H1 (cell line): Measurements from ENCODE around the gene ALK. TPM values are rescaled to one million over a fixed set of nuclear protein-coding genes. Genes with fewer than 3 reads are reported as not detected.

Experiments used
- CTCF ChIA-PET: fragments of 300-600 bp; sonication (Branson Sonifier 250); formaldehyde crosslinking; loops from one replicate; lab custom pipeline; 2021; ENCODE audit not compliant: partially characterized antibody; lab: Charles Lee
- POLR2A ChIA-PET: fragments of 300-600 bp; sonication (Branson Sonifier 250); formaldehyde crosslinking; loops from one replicate; lab custom pipeline; 2021; ENCODE audit warnings: inconsistent platforms; ENCODE audit not compliant: partially characterized antibody; lab: Charles Lee
- DNase-seq, 2 experiments: peaks; one replicate each; pipeline versions ENCODE4 v3.0.0 to v3.0.0-alpha.2; 2010 to 2022; ENCODE audit warnings: low spot score in 2 of 2, low read depth in 1 of 2, mixed read lengths in 1 of 2
- FAIRE-seq: peaks from 2 replicates; lab custom pipeline; 2011; peaks lifted over from hg19 to GRCh38; lab: Jason Lieb, UNC
- H2AFZ ChIP-seq: 2 replicates; pipeline ENCODE4 v1.8.1; 2012; ENCODE audit warnings: low read length, inconsistent platforms
- H2AK5ac ChIP-seq: 2 replicates; pipeline ENCODE4 v1.6.1; 2013; ENCODE audit warnings: low read depth, low read length
- H2BK120ac ChIP-seq: replicated peaks from 2 replicates; pipeline ENCODE3; 2013; ENCODE audit warnings: low read depth, low read length, inconsistent platforms
- H2BK12ac ChIP-seq: 2 replicates; pipeline ENCODE4 v1.6.1; 2013; ENCODE audit warnings: low read depth, low read length
- H2BK15ac ChIP-seq: 2 replicates; pipeline ENCODE4 v1.6.1; 2013; ENCODE audit warnings: low read length
- H2BK20ac ChIP-seq: 2 replicates; pipeline ENCODE4 v1.6.1; 2013; ENCODE audit warnings: low read length
- H2BK5ac ChIP-seq: 2 replicates; pipeline ENCODE4 v1.6.1; 2013; ENCODE audit warnings: low read depth, low read length
- H3K14ac ChIP-seq: 2 replicates; pipeline ENCODE4 v1.6.1; 2013; ENCODE audit warnings: inconsistent platforms; ENCODE audit not compliant: insufficient read length
- H3K18ac ChIP-seq: 2 replicates; pipeline ENCODE4 v1.6.1; 2013; ENCODE audit warnings: low read length; ENCODE audit errors: extremely low read depth
- H3K23ac ChIP-seq: 2 replicates; pipeline ENCODE4 v1.6.1; 2013; ENCODE audit warnings: inconsistent platforms; ENCODE audit not compliant: insufficient read length
- H3K23me2 ChIP-seq: 2 replicates; pipeline ENCODE4 v1.6.1; 2013; ENCODE audit warnings: low read depth, low read length
- H3K27ac ChIP-seq: 2 replicates; pipeline ENCODE4 v1.6.1; 2011; ENCODE audit warnings: low read depth, low read length, inconsistent platforms
- H3K27me3 ChIP-seq, 4 experiments: replicated peaks in 1 of 4; 1 replicate in 1 of 4; 2 replicates in 3 of 4; pipeline versions ENCODE4 v1.6.1 to v1.8.1; 2011 to 2013; ENCODE audit warnings: low read length in 3 of 4, mild to moderate bottlenecking in 3 of 4, inconsistent platforms in 2 of 4, mixed read lengths in 2 of 4, moderate library complexity in 1 of 4; ENCODE audit not compliant: control insufficient read depth in 3 of 4, insufficient read depth in 3 of 4; ENCODE audit errors: extremely low read depth in 1 of 4
- H3K36me3 ChIP-seq, 4 experiments: 2 replicates each; pipeline versions ENCODE4 v1.6.1 to v1.8.1; 2011 to 2013; ENCODE audit warnings: mild to moderate bottlenecking in 4 of 4, low read length in 3 of 4, moderate library complexity in 2 of 4, control low read depth in 1 of 4, inconsistent platforms in 1 of 4; ENCODE audit not compliant: insufficient read depth in 4 of 4, control insufficient read depth in 2 of 4
- H3K4ac ChIP-seq: replicated peaks from 2 replicates; pipeline ENCODE3; 2013; ENCODE audit warnings: low read length, low read depth, mixed read lengths, inconsistent platforms; ENCODE audit not compliant: insufficient read length
- H3K4me1 ChIP-seq, 4 experiments: replicated peaks in 1 of 4; 1 replicate in 1 of 4; 2 replicates in 3 of 4; pipeline versions ENCODE4 v1.6.1 to v1.8.1; 2011 to 2013; ENCODE audit warnings: low read length in 3 of 4, inconsistent platforms in 2 of 4, mixed read lengths in 1 of 4; ENCODE audit not compliant: insufficient read depth in 4 of 4, control insufficient read depth in 3 of 4
- H3K4me2 ChIP-seq, 2 experiments: 2 replicates each; pipeline versions ENCODE4 v1.6.1 to v1.8.1; 2011 to 2013; ENCODE audit warnings: low read depth in 2 of 2, low read length in 2 of 2, control low read depth in 1 of 2, inconsistent platforms in 1 of 2, mild to moderate bottlenecking in 1 of 2; ENCODE audit not compliant: insufficient read depth in 1 of 2
- H3K4me3 ChIP-seq, 4 experiments: fragments of 200-600, 300-600 bp in 1 of 4; sonication (generic), shearing (Covaris generic), sonication (Bioruptor Twin) in 1 of 4; 2 replicates each; pipeline versions ENCODE4 v1.5.1 to v1.8.1; 2011 to 2016; ENCODE audit warnings: low read length in 4 of 4, low read depth in 3 of 4, control low read depth in 2 of 4, inconsistent platforms in 2 of 4, mild to moderate bottlenecking in 2 of 4, mixed read lengths in 1 of 4, moderate library complexity in 1 of 4; ENCODE audit not compliant: insufficient read depth in 2 of 4; ENCODE audit errors: extremely low read depth in 1 of 4
- H3K56ac ChIP-seq: replicated peaks from 2 replicates; pipeline ENCODE3; 2013; ENCODE audit warnings: low read depth, mild to moderate bottlenecking, mixed read lengths, low read length, inconsistent platforms; ENCODE audit not compliant: insufficient read length
- H3K79me1 ChIP-seq: 2 replicates; pipeline ENCODE4 v1.6.1; 2013; ENCODE audit warnings: low read depth, low read length, control low read depth
- H3K79me2 ChIP-seq, 2 experiments: 2 replicates each; pipeline versions ENCODE4 v1.6.1 to v1.8.1; 2012 to 2013; ENCODE audit warnings: low read length in 2 of 2, mild to moderate bottlenecking in 2 of 2, inconsistent platforms in 1 of 2; ENCODE audit not compliant: insufficient read depth in 2 of 2, control insufficient read depth in 1 of 2
- H3K9ac ChIP-seq, 4 experiments: replicated peaks in 1 of 4; 1 replicate in 1 of 4; 2 replicates in 3 of 4; pipeline versions ENCODE4 v1.6.1 to v1.8.1; 2011 to 2013; ENCODE audit warnings: low read depth in 3 of 4, low read length in 3 of 4, control low read depth in 2 of 4, mild to moderate bottlenecking in 2 of 4, moderate library complexity in 2 of 4, inconsistent platforms in 1 of 4; ENCODE audit errors: extremely low read depth in 1 of 4
- H3K9me3 ChIP-seq, 2 experiments: 2 replicates each; pipeline versions ENCODE4 v1.6.1 to v1.8.1; 2012 to 2013; ENCODE audit warnings: mild to moderate bottlenecking in 2 of 2, moderate library complexity in 2 of 2, control low read depth in 1 of 2, inconsistent platforms in 1 of 2, low read depth in 1 of 2, low read length in 1 of 2, mixed read lengths in 1 of 2; ENCODE audit not compliant: insufficient read depth in 2 of 2
- H4K20me1 ChIP-seq, 2 experiments: replicated peaks in 1 of 2; 2 replicates each; pipeline versions ENCODE3 to v1.8.1; 2011 to 2013; ENCODE audit warnings: inconsistent platforms in 2 of 2, low read length in 2 of 2, mild to moderate bottlenecking in 1 of 2; ENCODE audit not compliant: insufficient read depth in 2 of 2, control insufficient read depth in 1 of 2
- H4K5ac ChIP-seq: 2 replicates; pipeline ENCODE4 v1.6.1; 2013; ENCODE audit warnings: low read length, low read depth, mixed read lengths, inconsistent platforms; ENCODE audit not compliant: insufficient read length
- H4K8ac ChIP-seq: 2 replicates; pipeline ENCODE4 v1.8.0; 2013; ENCODE audit warnings: mild to moderate bottlenecking, moderate library complexity, low read length, inconsistent platforms; ENCODE audit not compliant: insufficient read depth; ENCODE audit errors: extremely low read depth
- H4K91ac ChIP-seq: replicated peaks from 2 replicates; pipeline ENCODE3; 2013; ENCODE audit warnings: low read length, mixed read lengths, inconsistent platforms; ENCODE audit not compliant: insufficient read length
- BRCA1 ChIP-seq: IDR thresholded peaks from 2 replicates; pipeline ENCODE4 v1.6.1; 2012; ENCODE audit warnings: low read depth, low read length, improper control_type of control experiment
- CHD1 ChIP-seq: IDR thresholded peaks from 2 replicates; pipeline ENCODE4 v1.6.1; 2012; ENCODE audit warnings: low read depth, low read length, improper control_type of control experiment
- CTCF ChIP-seq, 3 experiments: IDR thresholded peaks; 1 replicate in 2 of 3; 2 replicates in 1 of 3; pipeline versions ENCODE4 v1.5.1 to v1.6.1; 2011; ENCODE audit warnings: low read length in 3 of 3, mild to moderate bottlenecking in 3 of 3, inconsistent platforms in 2 of 3, low read depth in 1 of 3, moderate library complexity in 1 of 3; ENCODE audit not compliant: insufficient read depth in 1 of 3; ENCODE audit errors: control extremely low read depth in 1 of 3
- EGR1 ChIP-seq: IDR thresholded peaks from 2 replicates; pipeline ENCODE4 v1.6.1; 2011; ENCODE audit warnings: low read depth, low read length, borderline replicate concordance
- FOSL1 ChIP-seq: IDR thresholded peaks from 2 replicates; pipeline ENCODE4 v1.6.1; 2011; ENCODE audit warnings: mild to moderate bottlenecking, low read depth, low read length, moderate library complexity; ENCODE audit not compliant: insufficient read depth
- JUN ChIP-seq: IDR thresholded peaks from 2 replicates; pipeline ENCODE4 v1.6.1; 2011; ENCODE audit warnings: low read depth, mild to moderate bottlenecking, improper control_type of control experiment, low read length
- JUND ChIP-seq: IDR thresholded peaks from 2 replicates; pipeline ENCODE4 v1.6.1; 2011; ENCODE audit warnings: mild to moderate bottlenecking, improper control_type of control experiment, low read length
- MAFK ChIP-seq: IDR thresholded peaks from 2 replicates; pipeline ENCODE4 v1.6.1; 2012; ENCODE audit warnings: low read depth, mild to moderate bottlenecking, improper control_type of control experiment, low read length
- POLR2AphosphoS5 ChIP-seq: IDR thresholded peaks from 2 replicates; pipeline ENCODE4 v1.6.1; 2011; ENCODE audit warnings: low read depth, low read length
- SAP30 ChIP-seq: fragments of 300-600 bp; sonication (generic); IDR thresholded peaks from 2 replicates; pipeline ENCODE4 v1.7.1; 2012; ENCODE audit warnings: low read length, moderate library complexity, mild to moderate bottlenecking, inconsistent platforms; ENCODE audit not compliant: insufficient read depth, insufficient replicate concordance
- SIX5 ChIP-seq: IDR thresholded peaks from 2 replicates; pipeline ENCODE4 v1.6.1; 2011; ENCODE audit warnings: mild to moderate bottlenecking, low read depth, low read length
- WGBS, 2 experiments: shearing (Covaris generic) in 1 of 2; methylation state at CpG; one replicate each; pipeline versions ENCODE4 v1.1.6 to v1.1.7; 2013 to 2015; ENCODE audit warnings: low lambda C conversion rate in 2 of 2, mixed read lengths in 2 of 2, inconsistent platforms in 1 of 2, low coverage in 1 of 2, missing lambda C conversion rate in 1 of 2; ENCODE audit not compliant: insufficient replicate concordance in 2 of 2, insufficient coverage in 1 of 2, insufficient read length in 1 of 2; ENCODE audit errors: extremely low coverage in 1 of 2, missing lambda C conversion rate in 1 of 2; 5-methylcytosine and 5-hydroxymethylcytosine counted together
- polyA plus RNA-seq, 7 experiments: library from polyadenylated mRNA; depleted of rRNA in 3 of 7; stranded (reverse) in 5 of 7; unstranded in 2 of 7; fragments of >200 nt in 5 of 7; fragments of 200-250 nt in 2 of 7; gene quantifications; 1 replicate in 5 of 7; 2 replicates in 1 of 7; 4 replicates in 1 of 7; pipeline versions ENCODE4 v1.2.1 to v1.2.3, GENCODE V29; 2011 to 2013; ENCODE audit warnings: missing spikeins in 2 of 7, mixed read lengths in 2 of 7
- total RNA-seq: library from RNA; stranded (reverse); fragmentation: NEBNext Ultra II Directional; extraction: Animal tissue kit (Norgen Biotek cat#: 25700); gene quantifications from 2 replicates; pipeline ENCODE4 v1.2.1, GENCODE V29; 2021

Gene ALK
- total and polyA plus RNA-seq, 2 of the 8 experiments (the other 6 are each of a cell fraction or from before 2014, with no cell fraction given): 0.02 to 0.09 TPM

- peaks cover 0 to 3% (median 1%) of the 10 kb centered on the region in 4 experiments; a peak in 2 of 7 replicates for H3K4me1 ChIP-seq
- no peak for FAIRE-seq
- no peak overlapping the region for H2BK15ac ChIP-seq
- ChIA-PET POLR2A (no interaction called here), CTCF (interaction anchor here (0.8 to 1.5 kb wide), 3 partner anchors 44 to 205 kb away, joined by 3 to 5 read pairs (median 4); no protein-coding TSS in a partner anchor)
- 84% methylated on average over 5 of the region's 5 CpGs; no CpG with 5 or more reads in 1 of the 2 experiments for WGBS, 2 experiments
- H2BK120ac ChIP-seq: no peak overlapping the region
- H3K27ac ChIP-seq: no peak overlapping the region
- H3K9me3 ChIP-seq: no peaks in the 10 kb centered on the region
- H2AFZ ChIP-seq: peak overlapping the region; percentile 78; the same call in 1 of the 2 replicates
- H2BK12ac ChIP-seq: no peak overlapping the region
- no peak overlapping the region for H4K91ac ChIP-seq
- H3K56ac ChIP-seq: no peak overlapping the region
- no peak overlapping the region for H3K9ac ChIP-seq
- H3K79me2 ChIP-seq: no peaks in the 10 kb centered on the region
- no peak overlapping the region for H4K8ac ChIP-seq
- no peak for DNase-seq
- H3K36me3 ChIP-seq: no peaks in the 10 kb centered on the region
- no peaks in the 10 kb centered on the region for H4K20me1 ChIP-seq
- no peak overlapping the region for H3K23ac ChIP-seq
- H3K79me1 ChIP-seq: no peaks in the 10 kb centered on the region
- no peak overlapping the region for H3K4me3 ChIP-seq
- no peak overlapping the region for H3K18ac ChIP-seq
- H3K4me2 ChIP-seq: no peak overlapping the region
- H3K23me2 ChIP-seq: no peaks in the 10 kb centered on the region
- no peak overlapping the region for H2BK5ac ChIP-seq
- no peak overlapping the region for H3K14ac ChIP-seq
- no peak overlapping the region for H2AK5ac ChIP-seq
- H3K4ac ChIP-seq: no peak overlapping the region
- H2BK20ac ChIP-seq: no peak overlapping the region
- no peaks in the 10 kb centered on the region for H3K27me3 ChIP-seq
- no peak overlapping the region for H4K5ac ChIP-seq
- TF ChIP-seq SIX5: no peak
- no peak for TF ChIP-seq JUN
- TF ChIP-seq MAFK: no peak
- no peak for TF ChIP-seq JUND
- TF ChIP-seq POLR2AphosphoS5: no peak
- TF ChIP-seq FOSL1: no peak
- no peak for TF ChIP-seq CHD1
- TF ChIP-seq CTCF (IDR thresholded peaks at IDR 0.05; ENCODE audit: control extremely low read depth in 1 of 3, insufficient read depth in 1 of 3, low read depth in 1 of 3, low read length in 3 of 3): no peak
- TF ChIP-seq EGR1: no peak
- no peak for TF ChIP-seq BRCA1
- no peak for TF ChIP-seq SAP30
Observed at GRCh38 chr2:29164091-29164846, 757.1 kb downstream of the ALK start.
